ENCODE results near the gene RAB44. TPM values are rescaled to one million over a fixed set of nuclear protein-coding genes. Genes with fewer than 3 reads are reported as not detected.

The RAB44 gene
- total RNA-seq, 1 experiment from 2014 or later: not detected

DNA sequence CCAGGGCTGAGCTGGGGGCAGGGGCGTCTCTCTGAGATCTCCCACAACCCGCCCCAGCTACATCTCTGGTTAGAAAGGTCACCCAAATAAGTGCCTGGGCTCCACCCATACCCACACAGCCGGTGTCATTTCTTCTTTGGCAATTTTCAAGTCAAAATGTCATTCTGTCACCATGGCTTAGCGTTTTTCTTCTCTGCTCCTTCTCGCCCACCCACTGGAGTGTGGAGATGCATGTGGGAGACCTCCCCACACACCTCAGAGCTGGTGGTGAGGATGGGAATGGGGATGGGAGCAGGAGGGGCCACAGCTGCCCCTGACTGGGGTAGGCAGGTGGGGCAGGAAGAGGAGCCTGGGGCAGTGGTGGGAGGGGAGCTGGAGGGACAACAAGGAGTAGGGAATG is 78.5 kb downstream of the RAB44 start:
- Mint-ChIP-seq H3K27me3 (ENCODE audit: low read depth) (peaks cover 12% of the 10 kb centered on the region), H3K36me3 (ENCODE audit: insufficient read depth in 1 of 3, low read depth in 3 of 3) (peaks cover 0 to 2% (median 0%) of the 10 kb centered on the region in 3 experiments; a peak in 2 of 7 replicates), H3K4me3 (no peak overlapping the region), H3K9me3 (no peaks in the 10 kb centered on the region; a peak in 1 of 5 replicates), H3K4me1 (peaks cover 35 to 53% of the 10 kb centered on the region in 2 experiments), H3K27ac (no peak overlapping the region)
- Histone ChIP-seq H3K56ac (ENCODE audit: insufficient read length, low read depth, low read length) (no peak overlapping the region), H2BK120ac (ENCODE audit: low read depth, low read length, poor library complexity, severe bottlenecking) (no peak overlapping the region), H3K18ac (ENCODE audit: insufficient read length, low read depth, low read length) (no peak overlapping the region), H2BK5ac (ENCODE audit: insufficient read length, low read length) (no peak overlapping the region), H3K4me2 (ENCODE audit: insufficient read depth, insufficient read length, low read length) (no peak overlapping the region), H3K4me1 (ENCODE audit: insufficient read depth, low read length) (no peaks in the 10 kb centered on the region; the same call in 1 of the 2 replicates), H4K5ac (ENCODE audit: insufficient read length, low read depth, low read length) (no peak overlapping the region), H3K79me1 (ENCODE audit: insufficient read depth, low read depth, low read length, poor library complexity, severe bottlenecking) (no peaks in the 10 kb centered on the region), H2BK12ac (ENCODE audit: insufficient read length, low read depth, low read length) (no peak overlapping the region), H2AFZ (ENCODE audit: low read length) (no peak overlapping the region), H2BK15ac (ENCODE audit: low read depth, low read length) (no peak overlapping the region), H3K79me2 (ENCODE audit: insufficient read depth, low read length) (no peaks in the 10 kb centered on the region), H2AK5ac (ENCODE audit: insufficient read length, low read length) (no peak overlapping the region), H4K91ac (ENCODE audit: insufficient read length, low read depth, low read length) (no peak overlapping the region), H3K4ac (ENCODE audit: low read depth, low read length) (no peak overlapping the region), H3K27ac (ENCODE audit: insufficient read length, low read depth, low read length) (no peak overlapping the region), H3K14ac (ENCODE audit: insufficient read depth, low read length) (no peak overlapping the region; the same call in 1 of the 2 replicates), H3K23ac (ENCODE audit: insufficient read length, low read depth, low read length) (no peak overlapping the region), H3K27me3 (ENCODE audit: insufficient read depth, low read length) (no peaks in the 10 kb centered on the region), H4K8ac (replicated peaks; ENCODE audit: insufficient read length, low read depth, low read length) (no peak overlapping the region), H3T11ph (ENCODE audit: low read length) (no peak overlapping the region), H3K23me2 (ENCODE audit: insufficient read length, low read depth, low read length, poor library complexity, severe bottlenecking) (no peaks in the 10 kb centered on the region), H2BK20ac (ENCODE audit: low read depth, low read length, poor library complexity, severe bottlenecking) (no peak overlapping the region), H3K9ac (ENCODE audit: extremely low read depth, insufficient read length, low read length) (no peak overlapping the region), H4K20me1 (ENCODE audit: control insufficient read depth, insufficient read depth, insufficient read length) (no peaks in the 10 kb centered on the region), H3K9me3 (ENCODE audit: control insufficient read depth, low read depth, low read length) (no peaks in the 10 kb centered on the region)
- DNase-seq: no peak
- TF ChIP-seq, protein P1, sequence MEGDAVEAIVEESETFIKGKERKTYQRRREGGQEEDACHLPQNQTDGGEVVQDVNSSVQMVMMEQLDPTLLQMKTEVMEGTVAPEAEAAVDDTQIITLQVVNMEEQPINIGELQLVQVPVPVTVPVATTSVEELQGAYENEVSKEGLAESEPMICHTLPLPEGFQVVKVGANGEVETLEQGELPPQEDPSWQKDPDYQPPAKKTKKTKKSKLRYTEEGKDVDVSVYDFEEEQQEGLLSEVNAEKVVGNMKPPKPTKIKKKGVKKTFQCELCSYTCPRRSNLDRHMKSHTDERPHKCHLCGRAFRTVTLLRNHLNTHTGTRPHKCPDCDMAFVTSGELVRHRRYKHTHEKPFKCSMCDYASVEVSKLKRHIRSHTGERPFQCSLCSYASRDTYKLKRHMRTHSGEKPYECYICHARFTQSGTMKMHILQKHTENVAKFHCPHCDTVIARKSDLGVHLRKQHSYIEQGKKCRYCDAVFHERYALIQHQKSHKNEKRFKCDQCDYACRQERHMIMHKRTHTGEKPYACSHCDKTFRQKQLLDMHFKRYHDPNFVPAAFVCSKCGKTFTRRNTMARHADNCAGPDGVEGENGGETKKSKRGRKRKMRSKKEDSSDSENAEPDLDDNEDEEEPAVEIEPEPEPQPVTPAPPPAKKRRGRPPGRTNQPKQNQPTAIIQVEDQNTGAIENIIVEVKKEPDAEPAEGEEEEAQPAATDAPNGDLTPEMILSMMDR (conservative IDR thresholded peaks at IDR 0.05): no peak
- no CpG with 5 or more reads among the region's 5 CpGs for WGBS (ENCODE audit: extremely low coverage, insufficient read length, low lambda C conversion rate)
